Measurements from ENCODE around the gene C17orf75.

Gene C17orf75

DNA sequence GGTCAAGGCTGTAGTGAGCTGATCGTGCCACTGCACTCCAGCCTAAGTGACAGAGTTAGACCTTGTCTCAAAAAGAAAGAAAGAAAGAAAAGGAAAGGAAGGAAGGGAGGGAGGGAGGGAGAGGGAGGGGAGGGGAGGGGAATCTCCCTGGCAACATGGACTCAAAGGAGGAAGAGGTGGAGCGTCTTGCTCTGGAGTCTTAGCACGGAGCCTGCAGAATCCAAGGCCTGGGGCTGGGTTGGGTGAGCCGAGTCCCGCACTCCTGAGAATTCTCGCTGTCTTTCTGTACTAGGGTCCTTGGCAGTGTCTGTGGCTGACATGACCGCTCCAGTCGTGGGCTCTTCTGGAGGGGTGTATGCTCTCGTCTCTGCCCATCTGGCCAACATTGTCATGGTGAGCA, 36.9 kb downstream of the C17orf75 start:
- no peak for DNase-seq (ENCODE audit: low read depth in 2 of 2)

DNA sequence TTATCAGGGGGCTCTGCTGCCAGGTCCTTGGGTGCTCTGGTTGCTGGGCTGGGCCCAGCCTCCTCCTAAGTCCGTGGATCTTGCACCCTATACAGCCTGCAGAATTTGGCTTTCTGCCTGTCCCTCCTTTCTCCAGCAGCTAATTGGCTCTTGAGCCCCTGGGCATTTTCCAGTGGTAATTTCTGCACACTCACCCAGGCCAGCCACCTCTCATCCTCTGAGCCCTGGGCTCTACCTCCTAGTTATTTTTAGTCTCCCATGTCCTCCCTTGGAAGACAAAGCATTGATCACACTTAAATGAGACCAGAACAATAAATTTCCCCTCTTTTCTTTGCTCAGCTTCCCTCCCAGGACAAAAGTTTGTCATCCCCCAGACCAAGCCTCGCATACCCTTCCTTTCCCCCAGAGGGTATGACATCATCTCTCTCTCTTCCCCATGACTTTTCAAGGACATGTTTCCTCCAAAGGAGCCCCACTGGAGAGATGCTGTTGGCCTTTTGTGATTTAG, 38.1 kb downstream of the C17orf75 start:
- DNase-seq (ENCODE audit: low read depth in 2 of 2), result no peak

DNA sequence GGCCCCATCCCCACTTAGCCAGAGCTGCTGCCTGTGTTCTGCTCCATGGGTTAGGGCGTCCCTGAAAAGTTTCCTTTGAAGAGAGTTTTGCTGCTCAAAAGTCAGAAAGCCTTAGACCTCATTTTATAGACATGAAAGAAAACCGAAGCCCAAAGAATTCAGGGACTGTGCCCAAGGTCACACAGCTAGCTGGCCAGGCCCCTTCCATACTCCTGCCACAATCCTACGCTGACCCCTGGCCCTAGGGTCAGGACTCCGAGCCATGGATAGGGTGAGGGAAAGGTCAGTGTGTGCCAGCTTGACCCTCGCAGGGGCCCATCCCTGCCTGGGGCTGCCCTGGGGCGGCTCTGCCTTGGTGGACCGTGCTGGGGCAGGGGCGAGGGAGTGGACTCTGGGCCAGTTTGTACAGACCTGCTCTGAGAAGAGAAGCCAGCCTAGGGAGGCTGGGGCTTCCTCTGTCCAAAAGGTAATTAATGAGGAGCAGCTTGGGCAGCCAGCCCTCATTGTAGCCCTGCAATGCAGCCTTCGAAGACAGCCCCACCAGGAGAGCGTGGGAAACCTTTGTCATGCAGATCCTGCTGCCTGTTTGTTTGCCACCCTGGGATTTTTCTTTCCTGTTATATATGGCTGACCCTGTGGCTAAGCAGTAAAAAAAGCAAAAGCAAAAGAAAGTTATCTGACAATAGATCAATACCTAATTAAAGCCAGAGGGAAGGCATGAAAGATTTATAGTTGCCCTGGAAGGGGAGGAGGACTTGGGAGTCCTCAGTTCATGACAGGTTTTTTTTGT, 38.9 kb downstream of the C17orf75 start:
- DNase-seq (ENCODE audit: low read depth in 2 of 2), result no peak

- no peak for DNase-seq (ENCODE audit: low read depth in 2 of 2)
Measured at GRCh38 chr17:32302037-32302436, 39.9 kb downstream of the C17orf75 start.

DNA sequence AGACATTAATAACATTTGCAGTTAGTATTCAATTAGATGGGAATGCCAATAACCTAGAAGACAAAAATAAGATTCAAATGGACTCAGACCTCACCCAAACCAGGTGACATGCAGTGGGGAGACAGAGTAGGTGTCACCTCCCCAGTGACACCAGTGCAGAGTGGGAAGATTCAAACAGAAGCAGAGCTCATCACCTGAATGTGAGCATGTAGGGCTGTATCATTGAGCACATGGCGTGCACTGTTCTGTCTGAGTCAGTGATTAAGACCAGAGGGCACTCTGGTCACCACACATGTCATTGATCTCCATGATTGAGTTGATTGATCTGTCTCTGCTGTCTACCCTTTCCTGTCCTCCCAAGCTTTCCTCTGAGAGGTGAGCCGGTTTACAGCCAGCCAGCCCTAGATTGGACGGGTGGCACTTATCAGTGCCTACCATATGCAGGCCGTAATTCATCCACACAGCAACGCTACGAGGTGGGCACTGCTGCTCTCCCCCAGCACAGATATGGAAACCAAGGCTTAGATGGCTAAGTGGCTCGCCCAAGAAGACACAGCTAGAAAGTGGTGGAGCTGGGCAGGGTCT, 42.3 kb downstream of the C17orf75 start:
- no peak for DNase-seq (ENCODE audit: low read depth in 2 of 2)

DNA sequence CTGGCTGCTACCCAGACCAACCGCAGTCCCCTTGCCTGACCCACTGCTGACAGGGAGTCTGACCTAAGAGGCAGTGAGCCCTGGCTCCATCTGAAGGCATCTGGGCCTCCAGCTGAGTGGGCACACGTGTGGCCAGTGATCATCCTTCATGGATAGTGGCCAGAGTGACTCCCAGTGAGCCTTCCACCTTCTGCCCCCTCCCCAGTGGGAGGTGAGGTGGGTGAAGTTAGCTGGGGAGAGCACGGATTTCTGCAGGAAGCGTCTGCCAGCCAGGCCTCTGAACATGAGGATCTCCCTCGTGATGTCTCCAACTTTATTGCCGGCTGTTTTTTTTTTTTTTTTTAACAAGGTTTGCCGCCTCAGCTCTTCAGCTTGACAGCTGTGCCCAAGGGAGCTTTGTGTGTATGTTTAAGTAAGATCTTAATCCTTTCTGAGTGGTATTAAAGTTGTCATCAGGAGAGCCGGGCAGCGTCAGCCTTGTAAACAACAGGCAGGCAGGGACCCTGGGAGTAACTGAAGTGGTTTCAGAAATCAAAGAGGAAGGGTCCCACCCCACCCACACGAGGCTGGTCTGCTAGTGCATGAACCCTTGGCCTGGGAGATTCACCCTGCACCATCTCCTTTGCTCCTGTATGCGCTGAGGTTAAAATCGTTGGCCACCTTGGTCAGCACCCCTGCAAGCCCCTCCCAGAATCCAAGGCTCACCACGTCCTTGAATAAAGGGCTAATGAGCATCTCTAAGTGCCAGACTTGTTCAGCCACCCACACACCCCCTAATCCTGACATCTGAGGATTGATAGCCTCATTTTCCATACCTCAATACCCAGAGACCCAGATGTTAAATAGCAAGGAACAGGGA, 43.0 kb downstream of the C17orf75 start:
- no peak for DNase-seq (ENCODE audit: low read depth in 2 of 2)

- DNase-seq (ENCODE audit: low read depth in 2 of 2), result no peak
Measured at GRCh38 chr17:32298298-32298697, 43.7 kb downstream of the C17orf75 start.

DNA sequence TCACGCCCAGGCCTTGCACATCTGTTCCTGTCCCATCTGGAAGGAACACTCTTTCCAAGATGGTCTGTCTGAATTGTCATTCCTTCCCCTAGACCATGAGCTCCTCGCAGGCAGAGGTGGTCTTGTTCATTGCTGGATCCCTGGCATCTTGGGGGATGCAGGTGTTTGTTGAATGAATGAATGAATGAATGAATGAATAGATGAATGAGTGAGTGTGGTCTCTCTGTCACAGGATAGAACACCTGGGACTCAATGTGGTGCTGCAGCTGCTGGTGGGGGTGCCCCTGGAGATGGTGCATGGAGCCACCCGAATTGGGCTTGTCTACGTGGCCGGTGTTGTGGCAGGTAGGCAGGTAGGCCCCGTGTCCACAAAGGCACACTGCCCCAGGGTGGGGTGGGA, 44.1 kb downstream of the C17orf75 start:
- no peak for DNase-seq (ENCODE audit: low read depth in 2 of 2)

- no peak for DNase-seq (ENCODE audit: low read depth in 2 of 2)
Measured at GRCh38 chr17:32297424-32297823, 44.5 kb downstream of the C17orf75 start.

DNA sequence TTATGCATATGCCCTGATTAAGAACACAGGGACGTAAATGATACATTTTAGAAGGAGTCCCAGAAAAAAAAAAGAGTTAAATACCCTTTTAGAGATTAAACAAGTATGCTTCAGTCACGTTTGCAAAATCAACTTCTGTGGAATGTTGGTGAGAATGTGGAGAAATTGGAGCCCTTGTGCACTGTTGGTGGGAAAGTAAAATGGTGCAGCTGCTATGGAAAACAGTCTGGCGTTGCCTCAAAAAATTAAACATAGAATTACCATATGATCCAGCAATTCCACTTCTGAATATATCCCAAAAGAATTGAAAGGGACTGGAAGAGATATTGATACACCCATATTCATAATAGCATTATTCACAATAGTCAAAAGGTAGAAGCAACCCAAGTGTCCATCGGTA, 49.9 kb downstream of the C17orf75 start:
- DNase-seq (ENCODE audit: low read depth in 2 of 2), result no peak

GRCh38 chr17:32289471-32290070, 52.4 kb downstream of the C17orf75 start:
- no peak for DNase-seq (ENCODE audit: low read depth in 2 of 2)

DNA sequence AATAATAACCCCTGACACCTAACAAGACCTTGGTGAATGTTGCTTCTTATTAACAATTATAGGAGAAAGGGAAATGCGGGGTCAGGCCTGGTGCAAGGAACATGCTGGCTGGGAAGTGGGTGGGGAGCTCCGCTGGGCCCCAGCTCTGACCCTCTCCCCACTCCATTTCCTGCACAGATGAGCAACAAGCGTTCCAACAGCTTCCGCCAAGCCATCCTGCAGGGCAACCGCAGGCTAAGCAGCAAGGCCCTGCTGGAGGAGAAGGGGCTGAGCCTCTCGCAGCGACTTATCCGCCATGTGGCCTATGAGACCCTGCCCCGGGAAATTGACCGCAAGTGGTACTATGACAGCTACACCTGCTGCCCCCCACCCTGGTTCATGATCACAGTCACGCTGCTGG, 53.4 kb downstream of the C17orf75 start:
- DNase-seq (ENCODE audit: low read depth in 2 of 2), result no peak

- no peak for DNase-seq (ENCODE audit: low read depth in 2 of 2)
Measured at GRCh38 chr17:32287804-32288511, 54.0 kb downstream of the C17orf75 start.

- no peak for DNase-seq (ENCODE audit: low read depth in 2 of 2)
Measured at GRCh38 chr17:32286518-32286900, 55.5 kb downstream of the C17orf75 start.

- DNase-seq (ENCODE audit: low read depth in 2 of 2), result no peak
Measured at GRCh38 chr17:32285746-32286517, 56.0 kb downstream of the C17orf75 start.

DNA sequence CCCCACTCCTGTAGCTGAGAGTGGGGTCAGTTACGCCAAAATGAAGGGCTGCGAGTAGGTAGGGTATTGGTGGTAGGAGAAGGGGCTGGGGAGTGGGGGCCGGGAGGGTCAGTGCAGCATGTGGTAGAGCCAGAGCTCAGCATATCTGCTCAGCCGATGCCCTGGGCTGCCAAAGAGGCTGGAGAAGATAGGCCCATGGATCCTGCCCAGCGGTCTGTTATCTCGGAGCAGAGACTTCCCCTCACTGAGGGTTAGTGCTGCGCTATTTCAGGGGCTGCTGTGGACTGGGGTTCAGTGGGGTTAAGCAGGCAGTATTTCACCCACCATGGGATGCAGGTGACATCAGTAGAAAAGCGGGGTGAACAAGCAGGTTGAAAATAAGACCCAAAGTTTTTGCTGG, 56.7 kb downstream of the C17orf75 start:
- DNase-seq (ENCODE audit: low read depth in 2 of 2), result no peak

DNA sequence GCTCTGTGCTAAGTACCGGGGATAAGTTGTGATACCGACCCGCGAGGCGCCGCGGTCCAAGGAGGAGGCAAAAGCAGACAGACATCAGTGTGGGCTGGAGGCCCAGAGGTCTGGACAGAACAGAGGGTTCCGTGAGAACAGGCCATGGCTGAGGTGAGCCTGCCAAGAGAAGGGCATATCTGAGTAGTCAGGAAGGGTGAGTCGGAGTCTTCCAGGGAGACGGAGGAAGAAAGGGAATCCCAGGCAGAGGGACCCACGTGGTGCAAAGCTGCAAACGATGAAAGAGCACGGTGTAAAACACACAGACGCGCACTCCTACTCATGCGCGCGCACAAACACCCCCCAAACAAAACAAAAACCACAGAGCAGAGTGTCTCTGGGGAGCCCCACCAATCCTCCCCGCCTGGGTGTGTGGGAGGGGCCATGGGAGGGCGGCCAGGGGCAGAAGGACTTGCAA, 58.2 kb downstream of the C17orf75 start:
- no peak for DNase-seq (ENCODE audit: low read depth in 2 of 2)

DNA sequence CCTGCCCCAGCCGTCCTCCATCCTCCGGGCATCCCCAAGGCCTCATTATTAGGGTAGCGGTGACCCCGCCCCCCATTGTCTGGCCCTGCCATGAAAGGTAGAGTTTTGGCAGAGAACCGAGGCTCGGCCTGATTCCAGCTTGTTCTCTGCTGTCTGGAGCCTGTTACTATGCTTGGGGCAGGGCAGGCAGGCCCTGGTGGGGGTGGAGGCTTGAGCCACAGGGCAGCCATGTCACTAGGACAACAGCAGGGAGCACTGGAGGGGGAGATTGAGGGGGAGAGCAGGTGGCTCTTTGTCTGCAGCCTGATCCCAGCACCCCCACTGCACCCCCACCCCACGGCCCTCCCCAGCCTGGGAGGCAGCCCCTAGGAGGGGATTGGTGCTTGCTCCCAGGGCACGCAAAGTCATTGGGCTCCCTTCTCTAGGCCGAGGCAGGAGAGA, 60.9 kb downstream of the C17orf75 start:
- no peak for DNase-seq (ENCODE audit: low read depth in 2 of 2)

DNA sequence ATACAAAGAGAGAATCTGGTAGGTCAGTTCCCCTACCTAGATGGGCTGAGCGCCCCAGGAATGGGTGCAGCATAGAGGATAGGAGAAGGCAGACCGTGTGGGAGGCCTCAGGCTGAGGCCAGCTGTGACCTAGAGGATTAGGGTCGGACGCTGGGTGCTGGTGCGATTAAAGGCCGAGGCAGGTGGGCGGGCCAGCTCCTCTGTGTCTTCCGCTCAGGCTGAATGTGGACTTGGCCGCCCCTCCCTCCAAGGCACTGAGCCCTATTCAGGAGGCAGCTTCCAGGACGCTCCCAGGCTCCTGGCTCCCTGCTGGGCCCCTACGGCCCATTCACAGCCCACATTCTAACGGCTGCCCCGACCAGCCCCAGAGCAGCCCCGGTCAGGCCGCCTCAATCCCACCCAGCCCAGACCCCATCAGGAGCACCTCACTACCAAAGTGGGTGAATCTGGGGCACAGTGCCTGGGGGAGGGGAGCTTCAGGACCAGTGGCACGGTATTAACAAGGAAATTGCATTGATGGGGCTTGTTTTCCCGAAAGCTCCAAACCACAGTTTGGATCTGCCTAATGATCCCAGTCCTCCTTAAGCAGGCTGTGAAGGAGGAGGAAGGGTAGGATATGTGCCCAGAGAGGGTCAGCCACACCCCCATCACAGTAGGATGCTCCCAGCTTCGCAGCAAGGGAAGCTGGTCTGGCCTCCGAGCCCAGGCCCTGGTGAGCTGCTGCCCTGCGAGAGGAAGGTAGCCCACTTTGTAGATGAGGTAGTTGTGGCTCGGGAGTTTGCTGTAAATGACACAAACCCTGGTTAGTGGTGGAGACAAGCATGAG, 61.9 kb downstream of the C17orf75 start:
- no peak for DNase-seq (ENCODE audit: low read depth in 2 of 2)

DNA sequence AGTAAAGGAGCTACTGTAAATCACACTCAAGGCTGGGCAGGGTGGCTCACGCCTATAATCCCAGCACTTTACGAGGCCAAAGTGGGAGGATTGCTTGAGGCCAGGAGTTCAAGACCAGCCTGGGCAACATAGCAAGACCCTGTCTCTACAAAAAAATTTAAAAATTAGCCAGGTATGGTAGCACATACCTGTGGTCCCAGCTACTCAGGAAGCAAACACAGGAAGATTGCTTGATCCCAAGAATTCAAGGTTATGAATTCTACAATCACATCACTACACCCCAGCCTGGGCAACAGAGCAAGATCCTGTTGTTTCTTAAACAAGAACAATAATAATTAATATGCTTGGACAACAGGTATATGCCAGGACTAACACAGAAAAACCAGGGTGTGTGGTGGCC, 63.2 kb downstream of the C17orf75 start:
- no peak for DNase-seq (ENCODE audit: low read depth in 2 of 2)

Data from stimulated activated CD4-positive, alpha-beta T cell treated with anti-CD3 and anti-CD28 coated beads, Interleukin-12 subunit alpha, Interleukin-12 subunit beta, amount 100 ng/mL, for 24 hours (primary cell).